Thyroid gland (tissue), 4 donors: ENCODE data around the gene ZNF473.

Experiments
- POLR2A ChIP-seq, 2 donors: fragments of 450-650 bp; IDR thresholded peaks; one replicate each; pipeline ENCODE4 v1.6.1; 2017; ENCODE audit warnings: antibody characterized with exemption in 2 of 2, mild to moderate bottlenecking in 2 of 2, moderate library complexity in 1 of 2
- TF ChIP-seq, protein P1 (sequence below), 6 experiments: fragments of 200-600 bp in 3 of 6; fragments of 450-650 bp in 3 of 6; sonication (generic) in 3 of 6; IDR thresholded peaks; one replicate each; pipeline ENCODE4 v1.5.1; 2016 to 2019; ENCODE audit warnings: antibody characterized with exemption in 6 of 6, mild to moderate bottlenecking in 2 of 6, inconsistent platforms in 1 of 6, moderate library complexity in 1 of 6

DNA sequence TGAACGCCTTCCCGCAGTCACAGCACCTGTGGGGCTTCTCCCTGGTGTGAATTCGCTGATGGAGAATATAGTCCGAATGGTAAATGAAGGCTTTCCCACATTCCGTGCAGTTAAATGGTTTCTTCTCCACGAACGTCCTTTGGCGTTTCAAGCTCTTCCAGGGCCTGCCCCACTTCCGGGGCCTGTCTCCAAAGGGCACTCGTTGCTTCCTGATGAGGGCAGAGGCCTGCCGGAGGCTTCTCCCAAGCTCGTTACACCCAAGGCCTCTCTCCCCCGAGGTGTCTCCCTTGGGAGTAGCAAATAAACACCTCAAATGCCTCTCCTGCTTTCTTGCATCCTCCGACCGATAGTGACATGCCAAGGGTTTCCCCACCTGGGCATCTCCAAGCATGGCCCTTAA lies 34.3 kb downstream of the ZNF473 start:
- TF ChIP-seq, protein P1, sequence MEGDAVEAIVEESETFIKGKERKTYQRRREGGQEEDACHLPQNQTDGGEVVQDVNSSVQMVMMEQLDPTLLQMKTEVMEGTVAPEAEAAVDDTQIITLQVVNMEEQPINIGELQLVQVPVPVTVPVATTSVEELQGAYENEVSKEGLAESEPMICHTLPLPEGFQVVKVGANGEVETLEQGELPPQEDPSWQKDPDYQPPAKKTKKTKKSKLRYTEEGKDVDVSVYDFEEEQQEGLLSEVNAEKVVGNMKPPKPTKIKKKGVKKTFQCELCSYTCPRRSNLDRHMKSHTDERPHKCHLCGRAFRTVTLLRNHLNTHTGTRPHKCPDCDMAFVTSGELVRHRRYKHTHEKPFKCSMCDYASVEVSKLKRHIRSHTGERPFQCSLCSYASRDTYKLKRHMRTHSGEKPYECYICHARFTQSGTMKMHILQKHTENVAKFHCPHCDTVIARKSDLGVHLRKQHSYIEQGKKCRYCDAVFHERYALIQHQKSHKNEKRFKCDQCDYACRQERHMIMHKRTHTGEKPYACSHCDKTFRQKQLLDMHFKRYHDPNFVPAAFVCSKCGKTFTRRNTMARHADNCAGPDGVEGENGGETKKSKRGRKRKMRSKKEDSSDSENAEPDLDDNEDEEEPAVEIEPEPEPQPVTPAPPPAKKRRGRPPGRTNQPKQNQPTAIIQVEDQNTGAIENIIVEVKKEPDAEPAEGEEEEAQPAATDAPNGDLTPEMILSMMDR (IDR thresholded peaks at IDR 0.05): no peak
- no peak for TF ChIP-seq POLR2A (IDR thresholded peaks at IDR 0.05)
